Measurements from ENCODE around the gene RNF186.
"Not testable (repeated sequence)": the region's sequence is repeated elsewhere in the genome, so short reads cannot be mapped to it uniquely, and the experiment has no call there.

The RNF186 gene

DNA sequence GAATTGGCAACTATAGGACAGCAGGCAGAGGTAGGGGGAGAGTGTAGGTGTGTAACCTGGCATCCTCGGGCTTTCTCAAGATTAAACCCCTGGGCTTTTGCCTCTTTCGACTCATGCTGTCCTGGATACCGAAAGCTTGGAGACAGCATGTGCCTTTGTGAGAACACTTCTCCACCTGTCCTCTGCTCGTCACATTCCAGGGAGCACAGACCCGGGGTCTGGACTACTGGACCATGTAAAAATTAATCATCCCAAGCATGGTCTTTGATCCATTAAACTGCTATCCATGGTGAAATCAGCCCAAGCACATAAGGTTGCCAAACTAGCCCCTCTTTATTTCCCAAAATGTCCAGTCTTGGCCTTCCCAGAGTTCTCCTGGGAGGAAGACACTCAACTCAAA is 9.0 kb upstream of the RNF186 start:
- no peak for DNase-seq

DNA sequence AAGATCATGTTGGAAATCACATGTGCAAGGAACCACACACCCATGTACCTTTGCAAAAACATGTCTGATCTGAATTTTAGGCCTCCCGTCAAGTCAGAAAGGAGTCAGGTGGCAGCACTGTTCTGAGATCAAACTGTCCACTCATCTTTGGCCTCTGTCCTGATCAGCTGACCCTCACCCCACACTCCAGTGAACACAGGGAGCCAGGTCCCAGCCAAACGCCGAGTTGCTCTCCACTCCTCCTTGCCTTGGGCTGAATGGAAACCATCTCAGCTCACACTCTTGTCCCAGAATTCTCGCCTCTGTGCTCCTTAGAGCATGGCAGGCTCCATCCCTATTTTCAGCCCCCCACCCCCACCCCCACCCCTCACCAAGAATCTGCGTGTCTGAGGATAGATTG is 4.6 kb upstream of the RNF186 start:
- no peak for DNase-seq

DNA sequence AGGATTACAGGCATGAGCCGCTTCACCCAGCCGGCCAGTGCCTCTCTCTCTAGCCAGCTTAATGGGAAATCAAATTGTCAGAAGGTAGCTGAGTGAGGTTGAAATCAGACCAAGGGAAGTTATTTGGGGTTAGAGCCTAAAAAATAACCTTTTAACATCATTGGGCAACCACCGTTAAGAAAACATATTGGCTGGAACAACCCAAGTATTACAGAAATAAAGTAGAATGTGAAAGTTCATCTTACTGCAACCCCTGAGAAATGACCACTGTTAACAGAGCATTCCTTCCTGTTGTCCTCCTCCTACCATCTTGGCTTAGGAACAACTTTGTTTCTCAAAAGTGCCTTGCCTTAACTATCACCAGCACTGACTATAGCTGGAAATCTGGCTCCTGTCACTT is 3.2 kb upstream of the RNF186 start:
- DNase-seq: no peak

DNA sequence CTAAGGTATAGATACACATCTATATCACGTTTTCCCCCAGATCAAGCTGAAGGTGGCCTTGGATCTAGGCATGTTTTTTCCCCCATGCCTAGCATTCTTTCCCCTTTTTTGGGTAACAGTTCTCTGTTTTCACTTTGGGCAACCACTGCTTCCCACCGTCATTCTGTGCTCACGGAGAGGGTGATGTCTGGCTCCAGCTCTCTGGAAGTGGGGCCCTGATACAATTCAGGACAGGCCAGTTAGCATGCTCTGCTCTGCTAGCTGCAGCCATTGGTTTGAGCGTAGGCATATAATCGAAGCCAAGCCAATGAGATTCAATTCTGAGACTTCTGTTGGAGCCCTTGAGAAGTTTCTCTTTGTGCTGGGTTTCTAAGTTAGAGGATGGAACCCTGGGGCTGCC is 2.1 kb upstream of the RNF186 start:
- no peak for DNase-seq

DNA sequence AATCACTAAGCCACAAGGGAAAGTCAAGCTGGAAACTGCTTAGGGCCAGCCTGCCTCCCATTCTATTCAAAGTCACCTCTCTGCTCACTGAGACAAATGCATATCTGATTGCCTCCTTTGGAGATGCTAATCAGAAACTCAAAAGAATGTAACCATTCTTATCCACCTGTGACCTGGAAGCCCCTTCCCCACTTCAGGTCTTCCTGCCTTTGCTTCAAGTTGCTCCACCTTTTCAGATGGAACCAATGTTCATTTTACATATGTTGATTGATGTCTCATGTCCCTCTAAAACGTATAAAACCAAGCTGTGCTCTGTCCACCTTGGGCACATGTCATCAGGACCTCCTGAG is 1.6 kb upstream of the RNF186 start:
- DNase-seq: not testable (repeated sequence)

DNA sequence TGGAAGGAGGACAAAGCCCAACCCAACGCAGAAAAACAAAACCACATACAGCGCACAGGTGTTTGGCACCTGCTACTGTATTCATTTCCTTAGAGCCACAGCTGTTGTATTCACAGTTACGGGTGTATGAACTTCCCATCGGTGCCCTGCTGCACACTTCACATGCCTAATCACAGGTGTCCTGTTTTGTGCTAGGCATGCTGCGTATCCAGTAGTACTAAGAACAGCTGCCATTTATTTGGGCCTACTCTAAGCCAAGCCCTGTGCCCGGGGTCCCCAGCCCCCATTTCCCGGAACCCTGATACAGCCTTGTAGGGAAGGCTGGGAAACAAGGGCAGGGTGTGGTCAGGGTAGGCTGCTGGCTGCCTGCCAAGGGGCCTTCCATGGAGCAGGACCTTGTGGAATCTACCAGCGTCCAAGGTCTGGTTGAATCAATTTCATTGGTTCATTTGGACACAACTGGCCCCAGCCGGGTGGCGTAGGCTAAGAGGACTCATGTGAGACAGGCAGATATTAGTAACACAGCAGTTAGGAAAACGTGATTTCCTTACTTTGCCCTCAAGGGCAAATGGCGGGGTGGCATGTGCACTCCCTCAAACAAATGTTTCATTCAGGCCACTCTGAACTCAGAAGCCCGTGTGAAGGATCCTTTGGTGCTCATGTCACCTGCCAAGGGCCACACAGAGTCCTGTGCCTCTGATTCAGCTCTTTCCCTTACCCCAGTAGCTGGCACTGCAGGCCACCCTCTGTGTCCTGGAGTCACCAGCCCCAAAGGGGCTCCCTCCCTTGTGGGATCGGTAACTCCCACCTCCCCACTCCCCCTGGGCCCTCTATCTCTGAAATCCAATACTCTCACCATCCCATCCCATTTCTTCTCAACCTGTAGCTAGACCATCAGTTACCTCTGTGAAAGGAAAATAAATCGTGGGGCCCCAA is 986 bp upstream of the RNF186 start:
- no peak for DNase-seq

DNA sequence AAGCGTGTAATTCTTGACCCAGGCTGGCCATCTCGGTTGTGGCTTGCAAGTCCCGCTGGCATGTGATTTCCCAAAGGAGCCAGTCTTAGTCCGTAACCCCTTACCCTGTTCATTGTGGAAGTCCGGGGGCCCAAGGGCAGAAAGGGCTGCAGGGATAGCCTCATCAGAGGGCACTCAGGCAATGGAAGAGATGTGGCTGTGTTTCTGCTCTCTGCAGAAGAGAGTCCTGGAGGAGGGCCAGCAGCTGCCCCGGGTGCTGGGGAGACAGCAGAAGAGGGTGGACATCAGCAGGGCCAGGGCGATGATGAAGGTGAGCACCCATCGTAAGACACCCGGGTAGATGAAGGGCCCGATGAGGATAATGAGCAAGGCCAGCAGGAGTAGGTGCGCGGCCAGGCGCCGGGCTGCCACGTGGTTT is 830 bp downstream of the RNF186 start:
- no peak for DNase-seq

DNA sequence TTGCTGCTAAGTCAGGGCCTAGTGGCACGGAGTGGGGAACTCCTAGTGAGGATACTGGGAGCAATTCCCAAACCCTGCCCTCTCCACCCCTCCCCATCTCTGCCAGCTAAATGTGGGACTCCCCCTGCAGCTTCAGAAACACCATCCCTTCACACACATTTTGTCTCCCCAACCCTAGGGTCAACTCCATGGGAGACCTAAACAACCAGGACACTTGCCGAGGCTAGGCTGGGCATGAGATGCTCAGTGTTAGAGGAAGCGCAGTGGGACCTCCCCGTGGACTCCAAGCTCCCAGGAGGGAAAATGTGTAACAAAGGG is 1.5 kb downstream of the RNF186 start:
- DNase-seq: no peak

DNA sequence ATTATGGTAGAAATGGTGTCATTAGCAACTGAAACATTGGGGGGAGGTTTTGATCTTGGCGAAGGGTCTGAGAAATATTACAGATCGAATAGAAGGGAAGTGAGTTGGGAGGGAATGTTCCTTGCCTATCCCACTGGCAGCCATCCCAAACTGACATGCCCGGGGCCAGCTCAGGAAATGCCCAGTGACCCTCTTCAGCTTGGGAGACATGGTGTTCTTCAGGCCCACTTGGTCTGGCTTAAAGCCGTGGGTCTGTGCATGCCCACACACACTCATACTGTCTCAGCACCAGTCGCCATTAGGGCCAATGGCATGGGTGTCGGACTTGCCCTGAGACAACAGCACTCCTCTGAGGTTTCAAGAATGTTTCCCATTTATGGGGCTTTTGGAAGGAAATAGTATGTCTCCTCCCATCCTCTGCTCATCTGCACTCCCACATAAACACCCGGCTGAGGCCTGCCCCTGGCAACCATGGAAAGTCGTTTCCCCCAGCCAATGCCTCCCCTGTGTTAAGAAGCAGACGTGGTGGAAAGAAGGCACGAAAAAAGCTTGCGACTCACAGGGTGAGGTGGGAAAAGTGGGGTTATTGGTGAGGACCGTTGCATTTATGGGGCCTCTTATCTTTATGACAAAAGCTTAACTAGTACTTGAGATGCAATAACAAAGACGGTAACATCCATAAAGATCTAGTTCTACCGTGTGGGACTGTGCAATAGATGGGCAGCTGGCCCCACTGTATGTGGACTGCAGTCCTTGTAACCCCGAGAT is 2.0 kb downstream of the RNF186 start:
- no peak for DNase-seq

DNA sequence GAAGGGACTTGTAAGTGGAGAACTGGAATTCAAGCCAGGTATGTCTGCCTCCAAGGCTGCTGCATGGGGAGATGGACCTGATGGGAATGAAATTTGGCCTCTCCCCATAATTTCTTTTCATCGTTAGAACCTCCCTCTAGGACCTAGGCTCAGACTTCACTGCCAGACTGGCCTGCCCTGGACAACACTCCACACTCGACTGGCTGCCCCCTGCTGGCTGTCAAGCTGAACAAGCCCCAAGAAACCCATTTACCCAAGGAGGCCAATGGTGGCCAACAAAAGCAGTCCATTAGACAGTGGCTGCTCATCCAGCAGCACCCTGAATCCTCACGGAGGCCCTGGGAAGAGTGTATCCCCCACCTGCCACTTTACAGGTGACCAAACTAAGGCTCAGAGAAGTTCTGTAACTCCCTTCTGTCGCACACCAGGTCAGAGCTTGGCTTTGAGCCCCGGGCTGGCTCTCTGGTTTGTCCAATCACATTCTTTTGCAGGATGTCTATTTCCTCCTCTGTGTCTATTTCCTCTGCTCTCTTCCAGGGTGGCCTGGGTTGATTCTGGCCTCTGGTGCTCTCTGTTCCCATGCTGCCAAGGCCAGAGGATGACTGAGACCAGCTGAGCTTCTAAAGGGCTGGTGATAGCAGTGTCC is 3.8 kb downstream of the RNF186 start:
- peak; percentile 75 for DNase-seq

DNA sequence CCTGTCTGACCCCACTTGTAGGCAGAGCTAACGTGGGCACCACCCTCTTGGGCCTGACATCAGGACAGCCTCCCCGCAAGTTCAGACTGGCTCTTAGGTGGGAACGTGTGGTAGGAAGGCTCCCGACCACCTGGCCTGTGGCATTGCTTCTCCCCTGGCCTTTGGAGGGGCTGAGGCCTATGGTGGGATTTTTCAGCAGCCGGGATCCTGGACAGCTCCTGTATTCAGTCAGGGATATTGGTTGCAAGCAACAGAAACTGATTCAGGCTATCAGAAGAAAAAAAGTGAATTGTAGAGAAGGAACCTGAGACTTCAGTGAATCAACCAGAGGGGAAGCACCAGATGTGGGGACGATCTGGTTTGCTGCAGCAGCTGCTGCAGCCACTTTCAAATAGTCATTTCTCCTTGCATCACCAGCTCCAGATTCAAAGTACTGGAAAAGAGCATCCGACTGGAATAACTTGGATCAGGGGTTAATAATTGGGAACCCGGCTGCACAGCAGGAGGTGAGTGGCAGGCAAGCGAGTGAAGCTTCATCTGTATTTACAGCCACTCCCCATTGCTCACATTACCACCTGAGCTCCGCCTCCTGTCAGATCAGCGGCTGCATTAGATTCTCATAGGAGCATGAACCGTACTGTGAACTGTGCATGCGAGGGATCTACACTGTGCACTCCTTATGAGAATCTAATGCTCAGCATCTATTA is 5.9 kb downstream of the RNF186 start:
- DNase-seq: no peak

DNA sequence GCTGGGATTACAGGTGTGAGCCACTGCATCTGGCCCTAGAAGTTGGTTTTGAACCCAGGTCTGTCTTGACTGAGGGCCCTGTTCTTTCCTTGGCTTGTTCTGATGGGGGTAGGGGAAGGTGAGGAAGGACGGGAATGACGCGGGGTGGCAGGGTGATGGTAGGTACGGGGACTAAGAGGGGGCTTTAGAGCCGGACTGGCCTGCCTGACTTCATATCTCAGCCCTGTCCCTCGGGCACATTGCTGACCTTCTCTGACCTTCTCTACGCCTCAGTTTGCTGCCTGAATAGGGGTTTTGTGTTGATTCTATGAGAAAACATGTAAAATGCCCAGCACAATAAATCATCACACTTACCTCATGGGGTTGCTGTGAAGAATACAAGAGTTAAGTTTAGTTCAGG is 6.7 kb downstream of the RNF186 start:
- DNase-seq: no peak

DNA sequence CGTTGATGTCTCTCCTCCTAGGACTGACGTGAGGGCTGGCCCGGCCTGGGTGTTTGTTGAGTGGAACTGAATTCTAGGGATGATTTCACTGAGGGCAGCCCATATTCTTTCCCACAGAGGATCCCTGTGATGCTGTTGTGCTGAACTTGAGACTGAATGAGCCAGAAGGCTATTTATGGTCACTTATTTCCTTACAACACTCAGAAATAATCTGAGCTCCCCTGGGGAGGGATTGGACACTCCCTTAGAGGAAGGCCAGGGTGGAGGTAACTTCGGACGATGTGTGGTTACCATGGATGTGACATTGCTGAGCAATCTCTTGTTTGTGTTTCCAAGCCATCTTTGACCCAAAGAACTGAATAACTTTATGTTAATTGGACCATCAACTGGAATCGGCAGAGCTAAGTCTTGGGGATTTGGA is 10.2 kb downstream of the RNF186 start:
- DNase-seq: no peak

DNA sequence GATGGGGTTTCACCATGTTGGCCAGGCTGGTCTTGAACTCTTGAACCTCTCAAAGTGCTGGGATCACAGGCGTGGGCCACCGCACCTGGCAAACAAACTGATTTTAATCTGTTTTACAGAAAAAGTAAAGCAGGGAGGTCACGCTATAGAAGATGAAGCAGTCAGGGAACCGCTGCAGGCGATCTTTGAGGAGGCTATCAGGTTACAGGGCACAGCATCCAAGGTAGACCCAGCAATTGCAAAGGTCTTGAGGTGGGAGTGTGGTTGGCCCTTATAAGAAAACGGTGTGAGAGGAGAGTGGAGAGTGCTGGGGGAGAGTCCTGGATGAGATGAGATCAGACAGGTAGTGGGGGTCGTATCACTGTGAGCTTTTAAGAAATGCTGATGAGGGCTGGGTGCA is 12.8 kb downstream of the RNF186 start:
- no peak for DNase-seq

DNA sequence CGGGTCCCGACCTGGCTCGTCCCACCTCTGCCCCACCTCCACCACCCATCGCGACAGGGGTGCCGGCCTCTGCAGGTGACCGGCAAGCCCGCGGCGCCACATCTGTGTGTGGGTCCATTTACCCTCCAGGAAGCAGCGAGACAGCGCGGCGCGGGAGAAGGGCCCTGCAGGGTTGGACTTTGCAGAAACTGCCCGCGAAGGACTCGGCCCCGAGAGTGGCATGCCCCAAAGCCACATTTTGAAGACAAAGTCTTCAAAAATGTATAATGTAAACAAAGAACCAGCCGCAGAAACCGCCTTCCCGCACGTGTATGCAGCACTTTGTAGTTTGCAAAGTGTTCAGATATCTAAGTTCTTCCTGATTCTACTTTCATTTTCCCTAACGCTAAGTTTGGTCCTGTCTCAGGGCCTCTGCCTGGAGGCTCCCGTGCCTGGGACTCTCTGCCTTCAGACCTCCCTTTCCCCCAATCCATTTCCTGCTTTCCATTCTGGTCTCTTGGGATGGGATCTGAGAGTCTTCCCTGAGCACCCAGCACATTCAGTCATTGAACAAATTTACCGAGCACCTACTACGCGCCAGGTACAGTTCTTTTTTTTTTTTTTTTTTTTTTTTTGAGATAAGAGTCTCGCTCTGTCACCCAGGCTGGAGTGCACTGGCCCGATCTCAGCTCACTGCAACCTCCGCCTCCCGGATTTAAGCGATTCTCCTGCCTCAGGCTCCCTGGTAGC is 14.8 kb downstream of the RNF186 start:
- DNase-seq: no peak

DNA sequence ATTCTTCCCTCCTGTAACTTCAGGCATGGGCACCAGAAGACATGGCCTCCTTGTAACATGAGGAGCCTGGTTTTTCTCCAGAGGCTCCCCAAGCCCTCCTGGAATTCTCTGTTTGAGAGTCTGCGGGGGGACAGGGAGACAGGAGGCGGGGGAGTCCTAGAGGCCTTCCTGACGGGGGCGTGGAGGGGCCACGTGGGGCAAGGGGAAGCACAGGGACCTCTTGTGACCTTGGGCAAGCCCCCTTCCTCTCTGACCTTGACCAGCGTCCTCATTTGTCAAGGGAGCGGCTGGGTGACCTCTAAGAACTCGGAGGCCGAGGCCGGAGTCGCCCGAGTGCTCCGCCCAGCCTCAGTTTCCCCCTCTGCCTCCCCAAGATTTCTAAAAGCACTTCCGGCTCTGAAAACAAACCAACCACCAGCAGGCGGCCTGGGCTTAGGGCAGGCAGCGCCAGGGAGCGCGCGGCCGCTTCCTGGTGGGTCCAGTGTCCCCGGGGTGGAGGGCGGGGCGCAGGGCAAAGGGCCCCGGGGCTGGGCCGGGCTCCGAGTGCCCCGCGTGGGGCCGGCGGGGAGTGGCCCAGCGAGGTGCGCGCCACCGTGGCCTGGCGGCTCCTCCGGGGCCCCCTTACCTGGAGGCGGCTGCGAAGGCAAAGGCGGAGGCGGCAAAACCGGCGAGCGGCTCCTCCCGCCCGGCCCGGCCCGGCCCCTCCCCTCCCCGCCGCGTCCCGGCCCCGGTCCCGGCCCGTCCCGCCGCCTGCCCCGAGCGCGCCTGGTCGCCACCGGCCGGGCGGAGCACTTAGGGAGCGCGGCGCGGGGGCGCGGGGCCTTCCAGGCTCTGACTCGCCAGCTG is 15.6 kb downstream of the RNF186 start, which contains the start of gene TMCO4:
TMCO4 (minus strand) TSS at position 687 of the 846 bp plus-strand sequence. CDS start 19,158 bp downstream, outside the sequence.
- DNase-seq: no peak

DNA sequence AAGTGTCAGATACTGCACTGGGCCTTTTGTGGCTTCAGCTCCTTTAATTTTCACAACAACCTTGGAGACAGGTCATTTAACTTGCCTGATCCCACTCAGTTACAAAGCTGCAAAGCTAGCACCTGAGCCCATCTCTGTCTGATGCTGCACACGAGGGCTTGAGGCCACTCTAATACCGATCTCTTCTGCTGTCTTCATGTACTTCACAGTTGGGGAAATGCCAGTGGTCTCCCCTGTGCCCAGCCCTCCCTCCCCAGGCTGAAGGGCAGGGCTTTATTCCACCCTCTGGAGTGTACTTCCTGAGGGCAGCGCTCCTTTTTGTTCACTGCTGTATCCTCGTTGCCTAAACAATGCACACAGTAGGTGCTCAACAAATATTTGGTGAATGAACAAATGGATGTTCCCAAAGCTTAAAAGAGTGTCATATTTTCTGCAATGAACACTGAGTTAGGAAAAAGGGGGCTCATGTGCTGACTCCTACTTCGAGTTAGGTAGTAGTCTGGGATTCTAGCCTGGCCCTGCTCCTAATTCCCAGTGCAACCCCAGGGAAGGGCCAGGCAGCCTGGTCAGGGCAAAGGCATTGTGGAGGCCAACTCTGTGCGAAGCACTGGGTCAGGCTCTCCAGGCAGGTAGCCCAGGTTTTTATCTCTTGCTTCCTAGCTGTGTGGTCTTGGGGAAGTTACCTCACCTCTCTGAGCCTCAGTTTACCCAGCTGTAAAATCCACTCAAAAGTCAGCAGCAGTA is 16.4 kb downstream of the RNF186 start:
- no peak for DNase-seq

DNA sequence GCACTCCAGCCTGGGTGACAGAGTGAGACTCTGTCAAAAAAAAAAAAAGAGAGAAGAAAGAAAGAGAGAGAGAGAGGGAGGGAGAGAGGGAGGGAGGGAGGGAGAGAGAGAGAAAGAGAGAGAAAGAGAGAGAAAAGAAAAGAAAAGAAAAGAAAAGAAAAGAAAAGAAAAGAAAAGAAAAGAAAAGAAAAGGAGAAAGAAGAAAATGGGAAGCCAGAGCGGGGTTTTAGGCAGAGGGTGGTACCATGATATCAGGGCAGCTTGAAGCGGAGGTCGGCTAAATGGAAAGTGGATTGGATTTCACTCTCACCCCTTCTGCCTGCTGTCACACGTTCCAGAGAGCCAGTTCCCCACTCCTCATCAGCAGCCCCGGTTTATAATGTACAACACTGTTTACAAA is 17.3 kb downstream of the RNF186 start:
- DNase-seq: no peak

DNA sequence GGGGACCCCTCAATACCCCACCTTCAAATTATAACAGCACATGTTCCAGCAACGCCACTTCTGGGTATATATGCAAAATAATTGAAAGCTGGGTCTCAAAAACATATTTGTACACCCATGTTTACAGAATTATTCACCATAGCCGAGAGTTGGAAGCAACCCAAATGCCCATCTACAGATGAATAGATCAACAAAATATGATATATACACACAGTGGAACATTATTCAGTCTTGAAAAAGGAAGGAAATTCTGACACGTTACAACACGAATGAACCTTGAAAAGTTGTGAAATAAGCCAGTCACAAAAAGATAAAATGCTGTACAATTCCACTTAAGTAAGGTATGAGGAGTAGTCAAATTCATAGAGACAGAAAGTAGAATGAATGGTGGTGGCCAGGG is 20.5 kb downstream of the RNF186 start:
- DNase-seq: no peak

DNA sequence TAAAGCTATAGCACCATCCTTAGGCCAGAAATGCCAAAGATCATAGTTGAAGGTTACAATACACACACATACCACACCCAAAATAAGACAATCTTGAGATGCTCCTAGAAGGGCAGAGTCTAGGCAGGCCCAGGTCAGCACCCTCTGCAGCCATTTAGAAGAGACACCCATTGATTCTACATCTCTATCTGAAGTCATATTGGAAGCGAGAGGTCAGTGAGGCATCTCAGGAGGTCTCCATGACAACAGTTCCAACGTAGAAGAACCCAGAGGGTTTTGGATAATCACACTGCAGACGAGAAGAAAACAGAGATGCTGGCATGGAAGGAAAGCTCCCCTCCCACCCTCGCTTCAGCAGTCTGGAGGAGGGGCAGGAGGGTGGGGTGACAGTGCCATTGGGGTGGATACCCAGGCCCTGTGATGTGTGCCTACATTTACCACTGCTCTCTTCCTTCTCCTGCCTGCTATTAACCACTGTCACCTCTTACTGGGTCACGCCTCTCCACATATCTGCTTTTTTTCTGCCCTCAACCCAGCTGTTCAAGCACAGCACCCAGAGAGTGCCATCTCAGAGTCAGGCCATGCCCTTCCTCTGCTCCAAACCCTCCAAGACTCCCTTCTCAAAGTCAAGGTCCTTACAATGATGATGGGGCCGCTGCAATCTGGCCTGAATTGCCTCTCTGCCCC is 21.6 kb downstream of the RNF186 start:
- no peak for DNase-seq

Data from NCI-H82 (cell line).